Activated CD4-positive, alpha-beta T cell treated with anti-CD3 and anti-CD28 coated beads, Interleukin-2, amount 10 ng/mL, durations not matched to agents 7 days and 5 days (primary cell): Measurements from ENCODE around the gene APBB1. TPM values are rescaled to one million over a fixed set of nuclear protein-coding genes. Genes with fewer than 3 reads are reported as not detected.
A peak's percentile ranks its signal among the peaks of the same experiment; 100 is the strongest.

ENCODE experiments used
- CTCF ChIA-PET: fragments of 350-600 bp; sonication (Branson Sonifier 250); formaldehyde crosslinking; loops from one replicate; lab custom pipeline; 2021; ENCODE audit warnings: antibody characterized with exemption; lab: Charles Lee
- POLR2A ChIA-PET: fragments of 350-600 bp; sonication (Branson Sonifier 250); formaldehyde crosslinking; loops from one replicate; lab custom pipeline; 2021; ENCODE audit warnings: antibody characterized with exemption; lab: Charles Lee
- DNase-seq: peaks from one replicate; pipeline ENCODE4 v3.0.0-alpha.2; 2020
- H3K27ac Mint-ChIP-seq: one replicate; pipeline ENCODE4 v1.8.0; 2021; ENCODE audit warnings: mild to moderate bottlenecking, moderate library complexity, mixed read lengths
- H3K27me3 Mint-ChIP-seq: one replicate; pipeline ENCODE4 v1.8.0; 2021; ENCODE audit warnings: mixed read lengths
- H3K36me3 Mint-ChIP-seq: one replicate; pipeline ENCODE4 v1.8.0; 2021; ENCODE audit warnings: low read depth, mixed read lengths
- H3K4me1 Mint-ChIP-seq: one replicate; pipeline ENCODE4 v1.8.0; 2021; ENCODE audit warnings: mixed read lengths
- H3K4me3 Mint-ChIP-seq: one replicate; pipeline ENCODE4 v1.8.0; 2021; ENCODE audit warnings: mild to moderate bottlenecking, moderate library complexity, mixed read lengths
- H3K9me3 Mint-ChIP-seq: one replicate; pipeline ENCODE4 v1.8.0; 2021; ENCODE audit warnings: mixed read lengths
- total RNA-seq, 2 experiments: library from RNA; stranded (reverse); gene quantifications; one replicate each; pipeline ENCODE4 v1.2.3, GENCODE V29; 2021

The APBB1 gene
- 10 to 100 TPM; 58.2 to 61.3 TPM for total RNA-seq

GRCh38 chr11:6419009-6419631 lies at the start of gene APBB1:
Gene APBB1, minus strand, starts transcription at chr11:6419094. Its CDS starts 7,747 bp downstream, at chr11:6411347.
- H3K4me1 Mint-ChIP-seq = peaks cover 7% of the 10 kb centered on the region
- no peaks in the 10 kb centered on the region for H3K36me3 Mint-ChIP-seq
- POLR2A ChIA-PET = interaction anchor here (0.6 to 1.4 kb wide), 2 partner anchors 16 to 25 kb away, joined by 3 to 11 read pairs; no protein-coding TSS in a partner anchor
- peak; percentile 64 for DNase-seq
- peaks cover 32% of the 10 kb centered on the region for H3K27me3 Mint-ChIP-seq
- no peaks in the 10 kb centered on the region for H3K9me3 Mint-ChIP-seq
- peak within 1 kb of the TSS; percentile 63 for H3K27ac Mint-ChIP-seq
- CTCF ChIA-PET = interaction anchor here (0.6 to 1.9 kb wide), 10 partner anchors 9 to 1781 kb away, joined by 3 to 12 read pairs (median 4); partner anchors contain the start of genes HPX and SMPD1
- H3K4me3 Mint-ChIP-seq = peak within 1 kb of the TSS; percentile 76

- no peaks in the 10 kb centered on the region for H3K36me3 Mint-ChIP-seq
- POLR2A ChIA-PET = no interaction called here
- no peaks in the 10 kb centered on the region for H3K9me3 Mint-ChIP-seq
- no peak overlapping the region for H3K27ac Mint-ChIP-seq
- CTCF ChIA-PET = interaction anchor here (0.8 to 1.4 kb wide), 2 partner anchors 10 to 16 kb away, joined by 3 to 5 read pairs; no protein-coding TSS in a partner anchor
- no peak for DNase-seq
- no peaks in the 10 kb centered on the region for H3K4me1 Mint-ChIP-seq
- H3K27me3 Mint-ChIP-seq = no peaks in the 10 kb centered on the region
- H3K4me3 Mint-ChIP-seq = no peak overlapping the region
Measured at GRCh38 chr11:6459099-6459450, 40.2 kb upstream of the APBB1 start.

- no peak for DNase-seq
- CTCF ChIA-PET = no interaction called here
- H3K27ac Mint-ChIP-seq = no peak overlapping the region
- POLR2A ChIA-PET = no interaction called here
- H3K36me3 Mint-ChIP-seq = no peaks in the 10 kb centered on the region
- no peaks in the 10 kb centered on the region for H3K27me3 Mint-ChIP-seq
- no peaks in the 10 kb centered on the region for H3K9me3 Mint-ChIP-seq
- no peak overlapping the region for H3K4me3 Mint-ChIP-seq
- H3K4me1 Mint-ChIP-seq = no peaks in the 10 kb centered on the region
Measured at GRCh38 chr11:6458352-6459098, 39.6 kb upstream of the APBB1 start.

- no peak for DNase-seq
- no peaks in the 10 kb centered on the region for H3K27me3 Mint-ChIP-seq
- ChIA-PET POLR2A (no interaction called here), CTCF (no interaction called here)
- H3K36me3 Mint-ChIP-seq = no peaks in the 10 kb centered on the region
- H3K9me3 Mint-ChIP-seq = no peaks in the 10 kb centered on the region
- no peak overlapping the region for H3K4me3 Mint-ChIP-seq
- no peaks in the 10 kb centered on the region for H3K4me1 Mint-ChIP-seq
- H3K27ac Mint-ChIP-seq = no peak overlapping the region
Measured at GRCh38 chr11:6457581-6458320, 38.9 kb upstream of the APBB1 start.

GRCh38 chr11:6456361-6457073 lies 37.6 kb upstream of the APBB1 start:
- CTCF ChIA-PET = interaction anchor here (1.5 to 5.4 kb wide), 2 partner anchors 11 to 13 kb away, joined by 3 to 35 read pairs; no protein-coding TSS in a partner anchor
- Mint-ChIP-seq H3K4me3 (no peak overlapping the region), H3K4me1 (no peaks in the 10 kb centered on the region), H3K27ac (no peak overlapping the region), H3K9me3 (no peaks in the 10 kb centered on the region), H3K27me3 (no peaks in the 10 kb centered on the region), H3K36me3 (no peaks in the 10 kb centered on the region)
- POLR2A ChIA-PET = no interaction called here
- DNase-seq = no peak

GRCh38 chr11:6455070-6455469 lies 36.2 kb upstream of the APBB1 start:
- no peak overlapping the region for H3K4me3 Mint-ChIP-seq
- H3K27ac Mint-ChIP-seq = no peak overlapping the region
- H3K36me3 Mint-ChIP-seq = no peaks in the 10 kb centered on the region
- H3K9me3 Mint-ChIP-seq = no peaks in the 10 kb centered on the region
- no peaks in the 10 kb centered on the region for H3K27me3 Mint-ChIP-seq
- CTCF ChIA-PET = interaction anchor here (1.6 to 5.4 kb wide), 4 partner anchors 11 to 92 kb away, joined by 4 to 35 read pairs (median 5); no protein-coding TSS in a partner anchor
- no peaks in the 10 kb centered on the region for H3K4me1 Mint-ChIP-seq
- no peak for DNase-seq
- POLR2A ChIA-PET = no interaction called here

- no peaks in the 10 kb centered on the region for H3K36me3 Mint-ChIP-seq
- DNase-seq = no peak
- ChIA-PET CTCF (interaction anchor here (1.0 to 5.4 kb wide), 6 partner anchors 9 to 145 kb away, joined by 3 to 35 read pairs (median 5); no protein-coding TSS in a partner anchor), POLR2A (no interaction called here)
- H3K27me3 Mint-ChIP-seq = no peaks in the 10 kb centered on the region
- no peaks in the 10 kb centered on the region for H3K9me3 Mint-ChIP-seq
- H3K4me3 Mint-ChIP-seq = no peak overlapping the region
- no peaks in the 10 kb centered on the region for H3K4me1 Mint-ChIP-seq
- no peak overlapping the region for H3K27ac Mint-ChIP-seq
Measured at GRCh38 chr11:6453152-6453551, 34.3 kb upstream of the APBB1 start.

- Mint-ChIP-seq H3K4me3 (no peak overlapping the region), H3K27ac (no peak overlapping the region), H3K9me3 (no peaks in the 10 kb centered on the region), H3K27me3 (no peaks in the 10 kb centered on the region), H3K36me3 (no peaks in the 10 kb centered on the region), H3K4me1 (no peaks in the 10 kb centered on the region)
- ChIA-PET CTCF (interaction anchor here (1.2 to 5.4 kb wide), 3 partner anchors 9 to 73 kb away, joined by 4 to 35 read pairs (median 5); no protein-coding TSS in a partner anchor), POLR2A (no interaction called here)
- no peak for DNase-seq
Measured at GRCh38 chr11:6452219-6452618, 33.3 kb upstream of the APBB1 start.

GRCh38 chr11:6448574-6448973 lies 29.7 kb upstream of the APBB1 start:
- ChIA-PET POLR2A (no interaction called here), CTCF (interaction anchor here (0.6 to 3.1 kb wide), 2 partner anchors 11 to 69 kb away, joined by 3 to 13 read pairs; no protein-coding TSS in a partner anchor)
- H3K27ac Mint-ChIP-seq = no peak overlapping the region
- no peaks in the 10 kb centered on the region for H3K4me1 Mint-ChIP-seq
- H3K4me3 Mint-ChIP-seq = no peak overlapping the region
- no peak for DNase-seq
- H3K27me3 Mint-ChIP-seq = peaks cover 2% of the 10 kb centered on the region
- no peaks in the 10 kb centered on the region for H3K9me3 Mint-ChIP-seq
- no peaks in the 10 kb centered on the region for H3K36me3 Mint-ChIP-seq

GRCh38 chr11:6443269-6444003 lies 24.5 kb upstream of the APBB1 start:
- H3K4me1 Mint-ChIP-seq = no peaks in the 10 kb centered on the region
- no peak overlapping the region for H3K27ac Mint-ChIP-seq
- DNase-seq = peak; percentile 64
- H3K9me3 Mint-ChIP-seq = no peaks in the 10 kb centered on the region
- H3K27me3 Mint-ChIP-seq = peaks cover 2% of the 10 kb centered on the region
- H3K36me3 Mint-ChIP-seq = no peaks in the 10 kb centered on the region
- ChIA-PET POLR2A (interaction anchor here (0.6 to 1.8 kb wide), 2 partner anchors 25 to 64 kb away, joined by 3 to 17 read pairs; partner anchors contain the start of gene APBB1), CTCF (interaction anchor here (0.5 to 4.3 kb wide), 30 partner anchors 8 to 192 kb away, joined by 3 to 72 read pairs (median 5); partner anchors contain the start of gene SMPD1)
- H3K4me3 Mint-ChIP-seq = no peak overlapping the region

- peaks cover 2% of the 10 kb centered on the region for H3K27me3 Mint-ChIP-seq
- no peak overlapping the region for H3K27ac Mint-ChIP-seq
- ChIA-PET CTCF (interaction anchor here (1.4 to 4.3 kb wide), 5 partner anchors 10 to 65 kb away, joined by 7 to 72 read pairs (median 17); no protein-coding TSS in a partner anchor), POLR2A (interaction anchor here (1.1 kb wide), 1 partner anchor 63 kb away, joined by 7 read pairs; no protein-coding TSS in a partner anchor)
- no peaks in the 10 kb centered on the region for H3K9me3 Mint-ChIP-seq
- H3K4me1 Mint-ChIP-seq = no peaks in the 10 kb centered on the region
- DNase-seq = no peak
- H3K4me3 Mint-ChIP-seq = no peak overlapping the region
- H3K36me3 Mint-ChIP-seq = no peaks in the 10 kb centered on the region
Measured at GRCh38 chr11:6442441-6442840, 23.5 kb upstream of the APBB1 start.
